Measurements from ENCODE around the gene NIPBL. TPM values are rescaled to one million over a fixed set of nuclear protein-coding genes. Genes with fewer than 3 reads are reported as not detected.
A peak's percentile ranks its signal among the peaks of the same experiment; 100 is the strongest.

The NIPBL gene
- total RNA-seq, 1 experiment from 2014 or later: 69.5 TPM

DNA sequence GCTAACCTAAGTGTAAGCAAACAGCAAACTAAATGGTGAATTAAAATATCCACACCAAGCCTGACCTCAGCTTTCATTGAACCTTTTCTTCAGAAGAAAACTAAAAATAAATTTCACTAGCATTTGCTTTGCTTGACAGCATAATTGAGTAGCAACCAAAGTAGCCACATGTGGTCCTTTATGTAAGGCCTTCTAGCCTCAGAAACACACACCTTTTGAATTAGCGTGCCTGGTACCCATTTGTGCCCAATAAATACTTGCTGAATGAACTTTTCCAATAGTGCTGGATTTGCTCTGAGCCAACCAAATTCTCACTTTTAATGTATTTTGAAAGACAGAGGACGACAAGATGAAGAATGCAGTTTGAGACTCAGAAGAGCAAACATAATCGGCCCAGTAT is 2.1 kb upstream of the NIPBL start:
- ChIA-PET POLR2A (ENCODE audit: low non-redundant PET) (no interaction called here), CTCF (no interaction called here)
- no TSS peak for BruUV-seq (replicated peaks)
- H3K27ac ChIP-seq (ENCODE audit: low read depth, low read length, poor library complexity, severe bottlenecking): no peak overlapping the region
- H3K4me3 ChIP-seq (ENCODE audit: low read depth, low read length, poor library complexity, severe bottlenecking): peak overlapping the region; percentile 92
- peak; percentile 27 for DNase-seq (ENCODE audit: low spot score)
- no peaks in the 10 kb centered on the region for H3K9me3 ChIP-seq (ENCODE audit: low read depth, low read length, poor library complexity, severe bottlenecking)
- intact Hi-C loops (cut with micrococcal nuclease; ENCODE audit: unreplicated experiment): loop anchor here (10.0 kb wide), 1 partner anchor 720 kb away; the partner anchor contains the start of genes LMBRD2 and SKP2
- no peak for TF ChIP-seq EZH2 (IDR thresholded peaks at IDR 0.05; ENCODE audit: borderline replicate concordance, low read depth, low read length, poor library complexity, severe bottlenecking)
- TF ChIP-seq, protein P1, sequence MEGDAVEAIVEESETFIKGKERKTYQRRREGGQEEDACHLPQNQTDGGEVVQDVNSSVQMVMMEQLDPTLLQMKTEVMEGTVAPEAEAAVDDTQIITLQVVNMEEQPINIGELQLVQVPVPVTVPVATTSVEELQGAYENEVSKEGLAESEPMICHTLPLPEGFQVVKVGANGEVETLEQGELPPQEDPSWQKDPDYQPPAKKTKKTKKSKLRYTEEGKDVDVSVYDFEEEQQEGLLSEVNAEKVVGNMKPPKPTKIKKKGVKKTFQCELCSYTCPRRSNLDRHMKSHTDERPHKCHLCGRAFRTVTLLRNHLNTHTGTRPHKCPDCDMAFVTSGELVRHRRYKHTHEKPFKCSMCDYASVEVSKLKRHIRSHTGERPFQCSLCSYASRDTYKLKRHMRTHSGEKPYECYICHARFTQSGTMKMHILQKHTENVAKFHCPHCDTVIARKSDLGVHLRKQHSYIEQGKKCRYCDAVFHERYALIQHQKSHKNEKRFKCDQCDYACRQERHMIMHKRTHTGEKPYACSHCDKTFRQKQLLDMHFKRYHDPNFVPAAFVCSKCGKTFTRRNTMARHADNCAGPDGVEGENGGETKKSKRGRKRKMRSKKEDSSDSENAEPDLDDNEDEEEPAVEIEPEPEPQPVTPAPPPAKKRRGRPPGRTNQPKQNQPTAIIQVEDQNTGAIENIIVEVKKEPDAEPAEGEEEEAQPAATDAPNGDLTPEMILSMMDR (conservative IDR thresholded peaks at IDR 0.05; ENCODE audit: low read depth, low read length): no peak
- H3K27me3 ChIP-seq (replicated peaks; ENCODE audit: insufficient read depth, low read depth, low read length, poor library complexity): no peaks in the 10 kb centered on the region
- H3K4me1 ChIP-seq (ENCODE audit: insufficient read depth, low read length, poor library complexity, severe bottlenecking): peaks cover 27% of the 10 kb centered on the region
- H3K36me3 ChIP-seq (ENCODE audit: insufficient read depth, low read length, poor library complexity, severe bottlenecking): peaks cover 3% of the 10 kb centered on the region

DNA sequence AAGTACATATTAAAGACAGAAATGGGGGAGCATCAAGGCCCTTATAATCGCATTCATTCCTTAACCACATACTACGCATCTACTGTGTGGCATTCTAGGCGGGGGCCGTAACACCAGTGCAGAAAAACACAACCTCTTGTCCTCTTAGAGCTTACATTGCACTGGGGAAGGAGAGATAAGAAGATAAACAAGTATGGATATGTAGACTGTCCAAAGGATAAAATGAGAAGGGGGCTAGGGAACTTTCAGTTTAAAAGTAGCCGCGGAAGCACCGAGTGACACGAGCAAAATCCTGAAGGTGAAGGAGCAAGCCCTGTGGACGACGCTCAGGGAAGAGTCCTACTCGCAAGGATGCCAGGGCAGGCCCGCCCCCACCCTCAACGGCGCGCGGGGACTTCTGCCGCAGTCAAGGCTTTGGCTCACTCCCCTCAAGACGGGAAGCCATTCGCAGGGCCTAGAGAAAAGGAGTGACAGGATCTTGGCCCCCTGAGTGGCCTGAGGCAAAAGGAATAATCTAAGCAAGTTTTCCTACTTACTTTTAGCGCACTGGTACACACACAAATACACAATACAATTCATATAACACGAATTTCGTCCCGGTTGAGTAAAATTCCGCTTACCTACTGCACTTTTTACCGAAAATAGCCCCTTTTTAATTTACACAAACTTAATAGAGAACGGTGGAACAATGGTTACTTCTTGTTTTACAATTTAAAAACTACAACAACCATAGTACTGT is 1.3 kb upstream of the NIPBL start:
- no TSS peak for BruUV-seq (replicated peaks)
- intact Hi-C loops (cut with micrococcal nuclease; ENCODE audit: unreplicated experiment): loop anchor here (5.0 to 10.0 kb wide), 3 partner anchors 72 to 720 kb away; partner anchors contain the start of genes LMBRD2 and SKP2
- Histone ChIP-seq H3K9me3 (ENCODE audit: low read depth, low read length, poor library complexity, severe bottlenecking) (no peaks in the 10 kb centered on the region), H3K27ac (ENCODE audit: low read depth, low read length, poor library complexity, severe bottlenecking) (peak overlapping the region; percentile 95), H3K4me3 (ENCODE audit: low read depth, low read length, poor library complexity, severe bottlenecking) (peak overlapping the region; percentile 92), H3K27me3 (replicated peaks; ENCODE audit: insufficient read depth, low read depth, low read length, poor library complexity) (no peaks in the 10 kb centered on the region), H3K4me1 (ENCODE audit: insufficient read depth, low read length, poor library complexity, severe bottlenecking) (peaks cover 32% of the 10 kb centered on the region), H3K36me3 (ENCODE audit: insufficient read depth, low read length, poor library complexity, severe bottlenecking) (peaks cover 3% of the 10 kb centered on the region)
- DNase-seq (ENCODE audit: low spot score): peak; percentile 70
- TF ChIP-seq, protein P1 (conservative IDR thresholded peaks at IDR 0.05; ENCODE audit: low read depth, low read length): no peak
- TF ChIP-seq EZH2 (IDR thresholded peaks at IDR 0.05; ENCODE audit: borderline replicate concordance, low read depth, low read length, poor library complexity, severe bottlenecking): no peak
- ChIA-PET CTCF (interaction anchor here (1.2 kb wide), 1 partner anchor 20 kb away, joined by 3 read pairs; no protein-coding TSS in a partner anchor), POLR2A (ENCODE audit: low non-redundant PET) (no interaction called here)

DNA sequence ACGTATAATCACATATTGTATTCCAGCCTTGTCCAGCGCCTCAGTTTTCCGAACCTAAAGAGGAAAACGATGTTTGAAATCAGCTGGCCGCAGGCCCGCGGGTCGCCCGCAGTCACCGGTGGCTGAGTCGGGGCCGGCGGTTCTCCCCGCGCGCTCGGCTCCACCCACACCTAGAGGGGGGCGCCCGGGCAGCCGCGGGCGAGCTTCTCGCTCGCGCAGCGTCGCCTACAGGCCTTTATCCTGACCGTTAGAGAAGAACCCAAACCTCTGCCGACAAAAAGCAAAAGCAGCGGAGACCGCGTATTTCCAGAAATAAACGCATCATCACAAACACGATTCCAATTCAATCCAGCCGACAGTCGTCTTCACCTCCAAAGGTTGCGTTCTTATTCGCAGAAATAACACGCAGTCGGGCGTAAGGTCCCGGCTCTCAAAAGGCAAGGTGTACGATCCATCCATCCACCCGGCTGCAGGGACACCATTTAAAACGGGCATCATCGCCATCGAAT is 725 bp upstream of the NIPBL start:
- Histone ChIP-seq H3K36me3 (ENCODE audit: insufficient read depth, low read length, poor library complexity, severe bottlenecking) (peaks cover 3% of the 10 kb centered on the region), H3K4me1 (ENCODE audit: insufficient read depth, low read length, poor library complexity, severe bottlenecking) (peaks cover 36% of the 10 kb centered on the region), H3K4me3 (ENCODE audit: low read depth, low read length, poor library complexity, severe bottlenecking) (peak overlapping the region; percentile 92), H3K27ac (ENCODE audit: low read depth, low read length, poor library complexity, severe bottlenecking) (peak overlapping the region; percentile 95), H3K27me3 (replicated peaks; ENCODE audit: insufficient read depth, low read depth, low read length, poor library complexity) (no peaks in the 10 kb centered on the region), H3K9me3 (ENCODE audit: low read depth, low read length, poor library complexity, severe bottlenecking) (no peaks in the 10 kb centered on the region)
- TSS peak; percentile 40 for BruUV-seq (replicated peaks)
- CTCF ChIA-PET: interaction anchor here (0.6 to 1.2 kb wide), 2 partner anchors 21 to 634 kb away, joined by 3 read pairs; no protein-coding TSS in a partner anchor
- intact Hi-C loops (cut with micrococcal nuclease; ENCODE audit: unreplicated experiment): loop anchor here (5.0 to 10.0 kb wide), 3 partner anchors 71 to 721 kb away; partner anchors contain the start of genes LMBRD2 and SKP2
- POLR2A ChIA-PET (ENCODE audit: low non-redundant PET): no interaction called here
- no peak for TF ChIP-seq EZH2 (IDR thresholded peaks at IDR 0.05; ENCODE audit: borderline replicate concordance, low read depth, low read length, poor library complexity, severe bottlenecking)
- TF ChIP-seq, protein P1 (conservative IDR thresholded peaks at IDR 0.05; ENCODE audit: low read depth, low read length): peak; percentile 58
- peak; percentile 88 for DNase-seq (ENCODE audit: low spot score)
